GM12891 (cell line): ENCODE results near the gene OSCAR.

ENCODE experiments used
- POLR2A ChIP-seq: IDR thresholded peaks from 2 replicates; pipeline ENCODE4 v1.6.1; 2011; ENCODE audit warnings: low read depth, low read length, control low read depth
- POLR2AphosphoS5 ChIP-seq: IDR thresholded peaks from 2 replicates; pipeline ENCODE4 v1.6.1; 2011; ENCODE audit warnings: low read depth, low read length, control low read depth
- TAF1 ChIP-seq: IDR thresholded peaks from 2 replicates; pipeline ENCODE4 v1.6.1; 2011; ENCODE audit warnings: low read depth, low read length, control low read depth

GRCh38 chr19:54121259-54121658, 20.7 kb upstream of the OSCAR start:
- TF ChIP-seq POLR2A (no peak), TAF1 (no peak), POLR2AphosphoS5 (no peak)
